Retinal pigment epithelial cell (primary cell): Measurements from ENCODE around the gene F5.
A peak's percentile ranks its signal among the peaks of the same experiment; 100 is the strongest.
"Not testable (repeated sequence)": the region's sequence is repeated elsewhere in the genome, so short reads cannot be mapped to it uniquely, and the experiment has no call there.

Source experiments
- DNase-seq: peaks from one replicate; pipeline ENCODE4 v3.0.0-alpha.2; 2010; ENCODE audit warnings: low read depth
- H3K4me3 ChIP-seq: 2 replicates; pipeline ENCODE4 v1.5.1; 2011; ENCODE audit warnings: mild to moderate bottlenecking, low read length, control low read depth, moderate library complexity
- TF ChIP-seq, protein P1 (sequence below): conservative IDR thresholded peaks from 2 replicates; pipeline ENCODE4 v1.5.1; 2011; ENCODE audit warnings: low read depth, low read length, control low read depth, inconsistent platforms

The F5 gene

DNA sequence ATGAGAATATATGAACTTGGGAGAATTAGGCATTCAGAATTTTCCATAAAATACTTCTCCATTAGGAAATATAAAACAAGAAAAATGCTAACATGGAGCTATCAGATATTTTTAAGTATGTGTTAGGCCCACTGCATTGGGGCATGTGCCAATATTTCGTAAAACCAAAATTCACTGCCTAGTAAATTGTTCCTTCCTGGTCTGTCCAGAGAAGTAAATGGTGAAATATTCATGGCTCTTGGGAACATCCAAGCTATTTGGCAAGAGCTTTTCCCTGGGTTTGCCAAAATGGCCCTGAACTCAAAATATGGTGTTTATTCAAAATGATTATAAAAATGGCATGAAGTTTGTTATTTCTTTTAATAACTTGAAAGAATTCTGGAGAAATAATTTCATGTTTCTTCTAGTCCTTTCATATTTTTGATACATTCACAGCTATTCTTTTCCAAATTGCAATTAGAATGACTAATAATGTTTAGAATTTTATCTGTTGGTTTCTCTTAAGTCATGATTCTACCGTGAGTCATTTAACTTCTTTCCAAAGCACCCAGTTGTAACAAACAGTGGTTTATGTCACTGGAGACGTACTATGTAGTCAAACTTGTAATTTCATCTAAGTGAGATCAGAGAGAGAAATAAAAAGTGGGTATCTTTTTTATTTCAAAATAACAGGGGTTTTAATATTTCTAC, 74.8 kb downstream of the F5 start:
- H3K4me3 ChIP-seq: no peak overlapping the region
- peak; percentile 41 for DNase-seq
- TF ChIP-seq, protein P1, sequence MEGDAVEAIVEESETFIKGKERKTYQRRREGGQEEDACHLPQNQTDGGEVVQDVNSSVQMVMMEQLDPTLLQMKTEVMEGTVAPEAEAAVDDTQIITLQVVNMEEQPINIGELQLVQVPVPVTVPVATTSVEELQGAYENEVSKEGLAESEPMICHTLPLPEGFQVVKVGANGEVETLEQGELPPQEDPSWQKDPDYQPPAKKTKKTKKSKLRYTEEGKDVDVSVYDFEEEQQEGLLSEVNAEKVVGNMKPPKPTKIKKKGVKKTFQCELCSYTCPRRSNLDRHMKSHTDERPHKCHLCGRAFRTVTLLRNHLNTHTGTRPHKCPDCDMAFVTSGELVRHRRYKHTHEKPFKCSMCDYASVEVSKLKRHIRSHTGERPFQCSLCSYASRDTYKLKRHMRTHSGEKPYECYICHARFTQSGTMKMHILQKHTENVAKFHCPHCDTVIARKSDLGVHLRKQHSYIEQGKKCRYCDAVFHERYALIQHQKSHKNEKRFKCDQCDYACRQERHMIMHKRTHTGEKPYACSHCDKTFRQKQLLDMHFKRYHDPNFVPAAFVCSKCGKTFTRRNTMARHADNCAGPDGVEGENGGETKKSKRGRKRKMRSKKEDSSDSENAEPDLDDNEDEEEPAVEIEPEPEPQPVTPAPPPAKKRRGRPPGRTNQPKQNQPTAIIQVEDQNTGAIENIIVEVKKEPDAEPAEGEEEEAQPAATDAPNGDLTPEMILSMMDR: no peak

DNA sequence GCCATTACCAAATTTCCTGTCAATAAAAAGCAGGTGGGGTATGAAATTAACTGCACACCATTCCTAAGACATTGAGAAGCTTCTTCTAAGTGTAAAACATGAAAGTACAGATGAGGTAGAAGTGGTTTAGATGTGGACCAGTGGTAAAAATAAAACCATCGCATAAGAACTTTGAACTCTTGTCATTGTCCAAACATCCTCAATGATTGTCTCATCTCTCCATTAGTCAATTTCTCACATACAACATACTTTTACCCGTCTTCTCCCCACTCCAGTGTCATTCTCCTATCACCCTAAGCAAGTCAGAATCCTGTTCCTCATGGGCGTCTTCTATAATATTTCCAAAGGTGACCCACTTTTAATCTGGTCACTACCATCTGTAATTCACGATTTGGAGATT, 76.2 kb downstream of the F5 start:
- no peak overlapping the region for H3K4me3 ChIP-seq
- TF ChIP-seq, protein P1: no peak
- DNase-seq: no peak

DNA sequence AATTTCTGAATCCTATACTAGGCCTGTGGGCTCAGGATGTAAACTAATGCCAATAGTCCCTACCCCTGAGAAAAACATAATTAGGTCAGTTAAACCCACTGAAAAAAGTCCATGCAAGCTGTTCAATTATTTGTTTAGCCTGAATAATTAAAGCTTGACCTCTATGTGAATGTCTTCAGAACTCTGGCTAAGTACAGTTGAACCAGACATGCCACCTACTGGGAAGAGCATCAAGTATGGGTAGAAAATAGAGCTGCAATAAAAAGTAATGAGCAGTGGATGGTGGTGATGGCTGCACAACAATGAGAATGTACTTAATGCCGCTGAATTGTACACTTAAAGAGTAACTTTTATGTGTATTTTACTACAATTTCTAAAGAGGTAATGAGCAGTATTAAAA, 76.9 kb downstream of the F5 start:
- DNase-seq: no peak
- TF ChIP-seq, protein P1: no peak

DNA sequence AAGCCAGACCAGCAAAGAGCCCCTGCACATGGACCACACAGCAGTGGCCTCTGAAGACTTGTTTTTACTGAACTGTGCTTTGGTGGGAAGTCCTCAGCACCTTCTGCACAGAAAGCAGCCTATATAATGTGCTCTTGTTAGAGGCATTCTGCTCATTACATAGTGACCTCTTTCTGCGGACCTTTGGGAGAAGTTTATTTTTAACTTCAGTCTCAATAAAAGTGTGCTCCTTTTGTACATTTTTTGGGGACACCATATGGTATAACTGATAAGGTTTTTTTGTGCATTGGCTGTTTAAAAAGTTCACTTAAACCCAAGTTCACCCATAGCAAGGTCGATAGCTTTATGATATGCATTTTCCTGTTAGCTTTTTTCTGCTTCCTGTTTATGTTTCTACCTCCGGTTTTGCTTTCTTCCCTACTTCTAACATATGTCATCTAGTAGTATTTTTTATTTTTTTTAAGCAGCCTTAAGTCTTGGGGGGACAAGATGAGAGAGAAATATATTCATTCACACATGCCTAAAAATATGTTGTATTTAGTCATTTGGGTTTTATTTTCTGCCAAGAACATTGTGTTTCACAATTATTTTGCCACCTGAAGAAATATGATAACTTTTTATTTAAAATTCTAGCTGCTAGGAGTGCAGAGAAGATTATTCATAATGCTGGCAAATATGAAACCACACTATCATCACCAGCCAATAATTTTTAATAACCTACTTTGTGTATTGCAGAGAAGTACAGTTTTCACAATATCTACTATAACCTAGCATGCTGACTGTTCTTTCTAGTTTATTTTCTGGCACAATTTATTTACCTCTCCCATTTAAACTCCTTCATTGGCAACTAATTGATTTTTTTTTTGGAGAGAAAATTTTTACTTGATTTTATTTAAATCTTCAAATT, 77.6 kb downstream of the F5 start:
- no peak overlapping the region for H3K4me3 ChIP-seq
- TF ChIP-seq, protein P1: no peak
- DNase-seq: no peak

More for the DNA sequence above, 76.9 kb downstream of the F5 start:
- H3K4me3 ChIP-seq: no peak overlapping the region

DNA sequence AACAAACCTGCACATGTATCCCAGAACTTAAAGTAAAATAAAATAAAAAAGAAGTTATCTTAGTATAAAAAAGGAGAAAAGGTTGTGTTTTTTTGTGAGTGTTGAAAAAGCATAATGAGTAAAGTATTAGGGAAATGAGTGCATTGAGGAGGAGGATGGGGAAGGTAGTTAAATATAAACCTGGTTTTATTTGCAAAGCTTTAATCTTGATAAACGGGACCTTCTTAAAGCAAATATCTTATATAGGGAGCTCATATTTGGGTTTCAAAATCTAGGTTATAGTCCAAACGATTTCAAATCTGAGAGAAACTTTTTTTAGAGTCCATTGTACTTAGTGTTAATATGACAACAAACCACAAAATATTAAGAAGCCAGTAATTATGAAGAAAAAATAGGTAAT, 78.9 kb downstream of the F5 start:
- TF ChIP-seq, protein P1: no peak
- no peak overlapping the region for H3K4me3 ChIP-seq
- DNase-seq: no peak

DNA sequence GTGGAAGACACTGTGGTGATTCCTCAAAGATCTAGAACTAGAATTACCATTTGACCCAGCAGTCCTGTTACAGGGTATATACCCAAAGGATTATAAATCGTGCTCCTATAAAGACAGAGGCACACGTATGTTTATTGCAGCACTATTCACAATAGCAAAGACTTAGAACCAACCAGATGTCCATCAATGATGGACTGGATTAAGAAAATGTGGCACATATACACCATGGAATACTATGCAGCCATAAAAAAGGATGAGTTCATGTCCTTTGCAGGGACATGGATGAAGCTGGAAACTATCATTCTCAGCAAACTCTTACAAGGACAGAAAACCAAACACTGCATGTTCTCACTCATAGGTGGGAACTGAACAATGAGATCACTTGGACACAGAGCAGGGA, 82.7 kb downstream of the F5 start:
- not testable (repeated sequence) for DNase-seq, H3K4me3 ChIP-seq

DNA sequence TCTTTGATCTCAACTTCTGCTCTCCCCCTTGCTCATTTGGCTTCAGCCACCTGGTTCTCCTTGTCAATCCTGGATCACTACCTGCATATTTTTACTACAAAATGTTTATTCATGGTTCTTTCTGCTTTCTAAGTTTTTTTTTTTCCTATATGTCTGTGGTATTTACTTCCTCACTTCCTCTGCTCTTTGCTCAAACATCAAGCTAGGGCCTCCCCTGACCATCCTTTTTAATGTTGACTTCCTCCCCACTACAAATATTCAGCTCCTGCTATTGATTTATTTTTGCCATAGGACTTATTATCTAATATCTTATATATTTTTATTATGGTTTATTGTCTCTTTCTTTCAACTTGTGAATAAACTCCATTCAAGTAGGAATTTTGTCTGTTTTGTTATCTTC, 86.5 kb downstream of the F5 start:
- no peak overlapping the region for H3K4me3 ChIP-seq
- TF ChIP-seq, protein P1: no peak
- DNase-seq: no peak
